NCI-H510A (cell line): ENCODE measurements around the gene PHKG1.
"Not testable (repeated sequence)": the region's sequence is repeated elsewhere in the genome, so short reads cannot be mapped to it uniquely, and the experiment has no call there.

Experiments
- DNase-seq: peaks from one replicate; lab custom pipeline; 2025; lab: John Stamatoyannopoulos, UW

PHKG1 gene

DNA sequence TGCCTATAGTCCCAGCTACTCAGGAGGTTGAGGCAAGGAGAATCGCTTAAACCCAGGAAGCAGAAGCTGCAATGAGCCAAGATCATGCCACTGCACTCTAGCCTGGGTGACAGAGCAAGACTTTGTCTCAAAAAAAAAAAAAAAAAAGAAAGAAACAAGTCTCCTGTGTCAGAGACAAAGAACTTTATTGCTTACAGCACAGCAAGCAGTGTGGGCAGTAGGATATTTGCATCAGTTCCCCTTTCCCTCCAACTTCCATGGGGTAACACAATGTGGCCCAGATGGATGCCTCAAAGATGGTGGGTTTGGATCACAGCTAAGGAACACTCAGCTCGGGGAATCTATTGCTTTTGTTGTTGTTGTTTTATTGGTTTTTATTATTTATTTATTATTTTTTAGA is 47.0 kb downstream of the PHKG1 start:
- not testable (repeated sequence) for DNase-seq

- DNase-seq: no peak
Observed at GRCh38 chr7:56040730-56041129, 52.0 kb downstream of the PHKG1 start.

DNA sequence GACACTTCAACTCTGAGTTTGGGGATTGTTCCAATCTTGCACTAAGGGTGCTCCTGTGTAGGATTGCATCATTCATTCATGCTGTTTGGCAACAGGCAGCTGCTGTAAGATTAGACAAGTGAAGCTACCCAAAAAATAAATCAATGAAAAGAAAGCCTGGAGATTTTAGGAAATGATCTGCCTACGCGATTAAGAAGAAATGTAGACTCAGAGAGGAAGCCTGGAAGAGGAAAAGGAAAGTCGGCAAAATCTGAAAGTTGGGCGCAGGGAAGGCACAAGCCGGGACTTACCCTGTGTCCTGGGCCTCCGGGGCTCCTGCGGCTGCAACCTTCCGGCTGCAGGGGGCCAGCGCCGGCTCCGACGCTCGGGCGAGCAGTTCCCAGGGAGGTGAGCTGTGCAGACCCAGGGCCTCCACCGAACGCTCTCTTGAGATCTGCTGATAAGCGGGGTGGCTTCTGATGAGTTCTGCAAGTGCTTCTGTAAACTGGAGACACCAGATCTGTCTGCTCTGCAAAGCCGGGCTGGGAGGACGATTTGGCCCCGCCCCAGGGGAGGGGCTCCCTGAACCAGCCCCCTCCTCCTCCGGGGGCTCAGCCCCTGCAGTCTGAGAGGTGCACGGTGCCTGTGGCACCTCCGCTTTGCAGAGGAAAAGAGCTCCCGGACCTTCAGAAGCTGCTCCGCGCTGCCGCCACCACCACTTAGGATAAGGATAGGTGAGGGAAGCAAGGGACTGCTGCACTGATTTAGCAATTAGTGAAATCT is 58.9 kb downstream of the PHKG1 start:
- DNase-seq: peak; percentile 99

GRCh38 chr7:56032578-56032977 is 60.2 kb downstream of the PHKG1 start:
- not testable (repeated sequence) for DNase-seq

- not testable (repeated sequence) for DNase-seq
Observed at GRCh38 chr7:56031556-56031955, 61.2 kb downstream of the PHKG1 start.

DNA sequence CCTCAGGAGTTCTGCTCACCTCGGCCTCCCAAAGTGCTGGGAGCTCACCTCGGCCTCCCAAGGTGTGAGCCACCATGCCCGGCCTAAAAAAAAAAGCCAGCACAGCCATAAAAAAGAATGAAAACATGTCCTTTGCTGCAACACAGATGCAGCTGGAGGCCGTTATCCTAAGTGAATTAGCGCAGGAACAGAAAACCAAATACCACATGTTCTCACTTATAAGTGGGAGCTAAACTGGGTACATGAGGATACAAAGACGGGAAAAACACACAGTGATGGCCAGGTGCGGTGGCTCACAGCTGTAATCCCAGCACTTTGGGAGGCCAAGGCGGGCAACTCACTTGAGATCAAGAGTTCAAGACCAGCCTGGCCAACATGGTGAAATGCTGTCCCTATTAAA is 62.4 kb downstream of the PHKG1 start:
- no peak for DNase-seq
